B cell (primary cell): ENCODE data around the gene IRS1.

ENCODE experiments used
- CTCF ChIP-seq: fragments of 200-600 bp; IDR thresholded peaks from one replicate; pipeline ENCODE4 v1.8.0; 2022; ENCODE audit warnings: antibody characterized with exemption, mild to moderate bottlenecking
- EZH2 ChIP-seq: IDR thresholded peaks from 2 replicates; pipeline ENCODE4 v1.6.1; 2012; ENCODE audit warnings: borderline replicate concordance, low read depth, mild to moderate bottlenecking, moderate library complexity, low read length; ENCODE audit not compliant: insufficient read depth, poor library complexity, severe bottlenecking

- TF ChIP-seq CTCF (no peak), EZH2 (no peak)
These were observed 106.1 kb downstream of the IRS1 start for GRCh38 chr2:226693521-226693920.
